G401.6 (cell line): ENCODE measurements around the gene R3HDM2.

Experiments used
- FAIRE-seq: peaks from 2 replicates; lab custom pipeline; 2012; peaks lifted over from hg19 to GRCh38; lab: Jason Lieb, UNC

The R3HDM2 gene

DNA sequence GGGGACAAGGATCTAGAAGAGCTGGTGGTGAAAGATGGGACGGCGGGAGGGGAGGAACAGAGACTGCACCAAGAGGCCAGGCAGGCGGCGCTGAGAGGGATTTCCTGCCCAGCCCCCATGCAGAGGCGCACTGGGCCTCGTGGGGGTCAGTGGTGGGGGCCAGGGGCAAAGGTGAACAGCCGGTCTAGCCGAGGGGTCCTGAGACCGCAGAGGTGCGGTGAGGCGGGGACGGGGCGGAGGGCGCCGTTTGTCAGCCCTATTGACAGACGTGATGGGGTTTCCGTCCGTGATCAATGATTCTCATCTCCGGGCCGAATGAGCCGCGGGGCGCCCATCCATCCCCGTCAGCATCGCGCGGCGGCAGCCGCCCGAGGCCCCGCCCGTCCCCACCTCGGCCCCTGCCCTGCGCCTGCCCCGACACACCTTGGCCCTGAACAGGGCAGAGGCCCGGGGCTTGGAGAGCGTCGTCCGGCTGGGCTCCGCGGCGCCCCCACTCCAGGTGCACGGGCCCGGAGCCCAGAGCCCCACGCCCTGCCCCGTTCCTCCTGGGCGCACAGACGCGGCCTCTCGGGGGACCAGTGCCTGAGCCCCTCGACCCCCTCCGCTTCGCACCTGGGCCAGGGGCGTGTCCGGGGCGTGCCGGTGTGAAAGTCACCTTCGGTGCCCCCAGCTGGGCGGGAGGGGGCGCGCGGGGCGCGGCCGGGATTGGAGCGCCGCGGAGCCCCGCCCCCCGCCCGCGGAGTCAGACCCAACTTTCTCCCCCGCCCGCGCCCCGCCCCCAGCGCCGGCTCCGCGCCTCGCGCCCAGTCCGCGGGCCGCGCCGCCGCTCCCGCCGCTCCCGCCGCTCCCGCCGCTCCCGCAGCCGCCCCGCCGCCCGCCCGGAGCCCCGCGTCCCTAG, 214.6 kb downstream of the R3HDM2 start, which contains the start of gene NXPH4:
NXPH4 (plus strand) TSS at position 781 of the 898 bp plus-strand sequence. CDS start 176 bp downstream, outside the sequence.
- FAIRE-seq = no peak

DNA sequence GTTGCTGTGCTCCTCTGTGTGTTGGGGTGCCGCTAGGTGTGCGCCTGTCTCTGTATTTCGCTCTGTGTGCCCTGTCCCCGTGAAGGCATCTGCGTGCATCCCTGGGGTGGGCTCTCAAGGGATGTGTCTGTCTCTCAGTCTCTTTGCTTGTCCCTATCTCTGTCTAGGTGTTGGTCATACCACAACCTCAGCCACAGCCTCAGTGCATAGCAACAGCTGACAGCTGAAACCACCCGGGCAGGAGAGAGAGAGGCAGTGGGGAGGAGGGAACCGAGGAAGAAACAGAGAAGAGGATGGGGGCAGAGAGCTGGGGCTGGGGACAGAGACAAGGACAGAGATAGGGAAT, 215.2 kb downstream of the R3HDM2 start:
- no peak for FAIRE-seq

DNA sequence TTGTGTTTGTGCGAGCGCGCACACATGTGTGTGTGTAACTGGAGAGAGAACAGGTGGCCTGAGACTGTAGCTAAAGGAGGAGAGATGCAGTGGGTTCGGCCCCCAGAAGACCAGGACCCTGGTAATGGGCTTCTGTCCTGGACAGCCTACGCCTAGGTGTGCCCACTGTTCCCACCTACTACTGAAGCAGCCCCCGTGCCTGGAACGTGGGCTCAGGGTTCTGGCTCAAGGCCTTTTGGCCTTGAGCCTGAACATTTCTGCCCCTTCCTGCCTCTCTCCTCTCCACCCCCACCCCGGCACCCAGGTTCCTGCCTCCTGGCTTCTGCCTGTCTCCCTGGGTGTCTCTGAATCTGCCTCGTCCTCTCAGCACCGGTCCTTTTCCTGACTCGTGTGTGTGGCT, 215.8 kb downstream of the R3HDM2 start:
- FAIRE-seq = no peak

DNA sequence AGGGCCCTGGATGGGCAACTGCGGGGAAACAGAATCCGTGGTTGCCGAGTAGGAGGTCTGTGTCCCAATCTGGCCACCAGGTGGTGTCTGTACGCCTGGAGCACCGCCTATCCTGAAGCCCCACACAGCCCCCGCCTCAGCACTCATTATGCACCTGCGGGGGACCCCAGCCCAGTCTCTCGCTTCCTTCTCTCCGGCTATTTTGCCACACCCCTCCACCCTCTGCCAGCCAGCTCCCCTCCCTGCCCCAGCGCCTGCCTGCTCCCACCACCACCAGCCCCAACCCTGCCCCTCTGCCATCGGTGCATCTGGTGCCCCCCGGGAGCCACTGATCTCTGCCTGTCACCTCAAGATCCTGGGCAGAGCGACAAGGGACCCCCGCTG, 216.5 kb downstream of the R3HDM2 start:
- FAIRE-seq = no peak

DNA sequence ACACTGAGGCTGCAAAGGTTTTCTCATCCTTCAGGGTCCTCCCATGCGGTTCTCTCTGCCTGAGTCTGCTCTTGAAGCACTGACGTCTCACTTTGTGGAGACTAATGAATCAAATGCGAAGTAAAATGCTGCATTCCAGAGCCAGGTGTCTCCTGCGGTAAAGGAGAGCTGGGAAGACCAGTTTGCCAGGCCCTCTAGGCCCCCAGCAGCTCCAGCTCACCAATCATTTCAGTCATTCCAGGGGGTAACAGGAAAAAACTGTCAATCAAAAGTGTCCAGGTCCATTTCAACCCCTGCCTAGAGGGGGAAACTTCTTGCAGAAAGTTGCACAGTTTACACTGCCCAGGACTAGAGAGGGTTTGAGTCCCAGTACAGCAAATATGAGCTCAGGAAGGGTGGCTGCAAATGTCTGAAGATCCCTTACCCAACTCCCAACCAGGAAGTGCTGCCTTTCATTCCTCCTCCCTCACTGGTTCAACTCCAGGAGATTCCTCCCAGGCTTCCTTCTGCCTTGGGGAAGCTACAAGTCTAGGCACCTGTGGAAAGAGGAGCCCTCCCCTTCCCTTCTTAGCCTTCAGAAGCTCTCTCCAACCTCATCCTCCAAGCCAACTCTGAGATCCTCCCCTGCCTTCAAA, 217.0 kb downstream of the R3HDM2 start:
- peak; percentile 50 for FAIRE-seq

DNA sequence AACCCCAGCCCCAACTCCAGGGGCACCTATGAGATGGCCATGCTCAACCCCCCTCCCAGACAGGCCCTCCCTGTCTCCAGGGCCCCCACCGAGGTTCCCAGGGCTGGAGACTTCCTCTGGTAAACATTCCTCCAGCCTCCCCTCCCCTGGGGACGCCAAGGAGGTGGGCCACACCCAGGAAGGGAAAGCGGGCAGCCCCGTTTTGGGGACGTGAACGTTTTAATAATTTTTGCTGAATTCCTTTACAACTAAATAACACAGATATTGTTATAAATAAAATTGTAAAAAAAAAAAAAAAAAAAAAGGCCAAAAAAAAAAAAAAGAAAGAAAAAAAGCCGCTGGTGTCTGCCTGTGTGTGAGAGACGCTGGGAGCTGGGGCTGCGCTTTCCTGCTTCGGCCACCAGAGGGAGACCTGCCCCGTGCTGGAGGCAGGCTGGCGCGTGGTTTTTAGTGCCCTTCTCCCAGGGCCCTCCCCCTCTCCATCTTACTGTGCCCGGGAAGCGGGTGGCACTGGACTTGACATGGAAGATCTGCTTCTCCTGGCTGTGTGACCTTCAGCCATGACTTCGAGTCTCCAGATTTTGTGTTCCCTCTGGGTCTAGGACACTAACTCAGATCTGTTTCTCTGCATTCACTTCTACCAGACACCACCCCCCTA, 217.7 kb downstream of the R3HDM2 start:
- FAIRE-seq = peak; percentile 96

DNA sequence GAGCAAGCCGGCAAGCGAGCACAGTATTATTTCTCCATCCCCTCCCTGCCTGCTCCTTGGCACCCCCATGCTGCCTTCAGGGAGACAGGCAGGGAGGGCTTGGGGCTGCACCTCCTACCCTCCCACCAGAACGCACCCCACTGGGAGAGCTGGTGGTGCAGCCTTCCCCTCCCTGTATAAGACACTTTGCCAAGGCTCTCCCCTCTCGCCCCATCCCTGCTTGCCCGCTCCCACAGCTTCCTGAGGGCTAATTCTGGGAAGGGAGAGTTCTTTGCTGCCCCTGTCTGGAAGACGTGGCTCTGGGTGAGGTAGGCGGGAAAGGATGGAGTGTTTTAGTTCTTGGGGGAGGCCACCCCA, 218.2 kb downstream of the R3HDM2 start:
- no peak for FAIRE-seq

DNA sequence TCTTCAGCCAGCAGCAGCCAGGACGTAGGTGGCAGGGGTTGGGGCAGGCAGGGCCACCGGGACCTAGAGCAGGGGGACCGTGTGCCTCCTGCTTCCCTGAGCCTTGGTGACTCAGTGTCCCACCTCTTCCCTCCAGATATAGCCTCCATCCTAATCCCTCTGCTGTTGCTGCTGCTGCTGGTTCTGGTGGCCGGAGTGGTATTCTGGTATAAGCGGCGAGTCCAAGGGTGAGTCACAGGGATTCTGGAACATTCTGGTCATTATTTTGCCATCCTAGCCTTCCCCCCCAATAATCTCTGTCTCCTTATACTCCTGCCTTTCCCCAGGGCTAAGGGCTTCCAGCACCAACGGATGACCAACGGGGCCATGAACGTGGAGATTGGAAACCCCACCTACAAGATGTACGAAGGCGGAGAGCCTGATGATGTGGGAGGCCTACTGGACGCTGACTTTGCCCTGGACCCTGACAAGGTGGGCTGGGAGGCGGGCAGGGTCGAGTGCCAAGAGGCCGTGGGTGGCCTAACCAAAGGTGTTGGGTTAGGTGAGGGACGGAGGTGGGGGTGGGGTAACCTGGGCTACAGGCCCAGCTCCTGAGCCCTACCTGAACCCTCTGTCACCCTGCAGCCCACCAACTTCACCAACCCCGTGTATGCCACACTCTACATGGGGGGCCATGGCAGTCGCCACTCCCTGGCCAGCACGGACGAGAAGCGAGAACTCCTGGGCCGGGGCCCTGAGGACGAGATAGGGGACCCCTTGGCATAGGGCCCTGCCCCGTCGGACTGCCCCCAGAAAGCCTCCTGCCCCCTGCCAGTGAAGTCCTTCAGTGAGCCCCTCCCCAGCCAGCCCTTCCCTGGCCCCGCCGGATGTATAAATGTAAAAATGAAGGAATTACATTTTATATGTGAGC, 218.8 kb downstream of the R3HDM2 start:
- no peak for FAIRE-seq

DNA sequence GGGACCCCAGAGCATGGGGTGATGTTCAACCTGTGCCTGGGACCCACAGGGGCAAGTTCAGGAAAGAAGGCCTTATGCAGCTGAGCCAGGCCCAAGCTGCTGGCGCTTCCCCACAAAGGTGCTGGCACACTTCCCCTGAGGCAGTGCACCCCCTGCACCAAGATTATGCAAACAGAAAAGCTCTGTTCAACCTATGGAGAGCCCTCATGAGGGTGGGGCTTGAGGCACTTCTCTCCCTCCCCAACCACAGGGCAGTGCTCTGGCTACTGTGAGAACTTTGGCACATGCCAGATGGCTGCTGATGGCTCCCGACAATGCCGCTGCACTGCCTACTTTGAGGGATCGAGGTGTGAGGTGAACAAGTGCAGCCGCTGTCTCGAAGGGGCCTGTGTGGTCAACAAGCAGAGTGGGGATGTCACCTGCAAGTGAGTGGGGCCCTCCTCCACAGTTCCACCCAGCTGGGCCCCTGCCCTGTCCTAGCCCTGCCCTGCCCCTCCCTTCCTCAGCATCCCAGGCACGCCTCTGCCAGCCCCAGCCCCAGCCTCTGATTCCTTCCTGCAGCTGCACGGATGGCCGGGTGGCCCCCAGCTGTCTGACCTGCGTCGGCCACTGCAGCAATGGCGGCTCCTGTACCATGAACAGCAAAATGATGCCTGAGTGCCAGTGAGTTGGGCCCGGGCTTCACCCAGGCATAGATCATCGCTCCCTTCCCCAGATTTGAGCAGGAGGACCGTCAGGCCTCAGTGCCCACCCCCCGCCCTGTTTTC, 219.7 kb downstream of the R3HDM2 start:
- no peak for FAIRE-seq

DNA sequence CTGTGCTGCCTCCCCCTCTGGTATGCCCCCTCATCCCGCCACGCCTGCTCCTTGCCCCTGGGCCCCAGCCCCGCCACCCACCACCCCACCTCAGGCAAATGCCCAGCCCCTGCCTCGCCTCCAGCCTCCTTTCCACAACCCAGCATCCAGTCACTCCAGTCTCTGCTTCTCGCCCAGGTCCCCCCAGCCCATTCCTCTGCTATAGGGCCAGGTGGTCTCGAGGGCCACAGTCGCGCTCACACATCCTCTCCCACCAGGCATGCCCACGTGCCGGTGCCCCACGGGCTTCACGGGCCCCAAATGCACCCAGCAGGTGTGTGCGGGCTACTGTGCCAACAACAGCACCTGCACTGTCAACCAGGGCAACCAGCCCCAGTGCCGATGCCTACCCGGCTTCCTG, 220.4 kb downstream of the R3HDM2 start:
- FAIRE-seq = no peak

DNA sequence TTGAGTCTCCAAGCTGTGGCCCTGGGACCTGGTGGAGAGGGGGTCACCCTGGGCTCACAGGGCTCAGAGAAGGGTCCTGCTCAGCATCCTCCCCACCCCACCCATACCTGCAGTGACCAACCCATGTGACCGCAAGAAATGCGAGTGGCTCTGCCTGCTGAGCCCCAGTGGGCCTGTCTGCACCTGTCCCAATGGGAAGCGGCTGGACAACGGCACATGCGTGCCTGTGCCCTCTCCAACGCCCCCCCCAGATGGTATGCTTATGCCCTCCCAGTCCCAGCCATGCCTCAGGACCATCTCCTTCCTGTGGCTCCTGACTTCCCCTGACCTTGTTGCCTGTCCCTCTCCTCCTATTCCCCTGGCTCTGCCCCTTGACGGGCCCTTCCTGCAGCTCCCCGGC, 220.9 kb downstream of the R3HDM2 start:
- FAIRE-seq = no peak

DNA sequence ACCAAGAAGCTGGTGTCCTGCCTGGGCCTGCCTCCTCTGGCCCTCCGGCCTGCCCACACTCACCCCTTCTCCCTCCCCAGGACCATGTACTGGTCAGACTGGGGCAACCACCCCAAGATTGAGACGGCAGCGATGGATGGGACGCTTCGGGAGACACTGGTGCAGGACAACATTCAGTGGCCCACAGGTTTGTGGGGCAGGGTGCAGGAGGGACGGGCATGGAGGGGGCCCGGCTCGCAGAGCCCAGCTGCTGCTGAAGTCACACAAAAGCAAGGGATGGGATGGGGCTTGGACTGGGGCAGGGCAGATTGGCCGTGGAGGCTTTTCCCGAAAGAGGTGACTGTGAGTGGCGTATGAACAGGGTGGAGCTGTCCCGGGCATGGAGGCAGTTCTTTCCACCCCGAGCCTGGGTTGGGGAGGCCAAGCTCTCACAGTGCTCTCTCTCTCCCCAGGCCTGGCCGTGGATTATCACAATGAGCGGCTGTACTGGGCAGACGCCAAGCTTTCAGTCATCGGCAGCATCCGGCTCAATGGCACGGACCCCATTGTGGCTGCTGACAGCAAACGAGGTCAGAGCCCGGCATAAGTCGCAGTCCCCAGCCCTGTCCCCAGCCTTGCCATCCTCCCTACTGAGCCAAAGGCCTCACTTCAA, 222.1 kb downstream of the R3HDM2 start:
- FAIRE-seq = no peak

DNA sequence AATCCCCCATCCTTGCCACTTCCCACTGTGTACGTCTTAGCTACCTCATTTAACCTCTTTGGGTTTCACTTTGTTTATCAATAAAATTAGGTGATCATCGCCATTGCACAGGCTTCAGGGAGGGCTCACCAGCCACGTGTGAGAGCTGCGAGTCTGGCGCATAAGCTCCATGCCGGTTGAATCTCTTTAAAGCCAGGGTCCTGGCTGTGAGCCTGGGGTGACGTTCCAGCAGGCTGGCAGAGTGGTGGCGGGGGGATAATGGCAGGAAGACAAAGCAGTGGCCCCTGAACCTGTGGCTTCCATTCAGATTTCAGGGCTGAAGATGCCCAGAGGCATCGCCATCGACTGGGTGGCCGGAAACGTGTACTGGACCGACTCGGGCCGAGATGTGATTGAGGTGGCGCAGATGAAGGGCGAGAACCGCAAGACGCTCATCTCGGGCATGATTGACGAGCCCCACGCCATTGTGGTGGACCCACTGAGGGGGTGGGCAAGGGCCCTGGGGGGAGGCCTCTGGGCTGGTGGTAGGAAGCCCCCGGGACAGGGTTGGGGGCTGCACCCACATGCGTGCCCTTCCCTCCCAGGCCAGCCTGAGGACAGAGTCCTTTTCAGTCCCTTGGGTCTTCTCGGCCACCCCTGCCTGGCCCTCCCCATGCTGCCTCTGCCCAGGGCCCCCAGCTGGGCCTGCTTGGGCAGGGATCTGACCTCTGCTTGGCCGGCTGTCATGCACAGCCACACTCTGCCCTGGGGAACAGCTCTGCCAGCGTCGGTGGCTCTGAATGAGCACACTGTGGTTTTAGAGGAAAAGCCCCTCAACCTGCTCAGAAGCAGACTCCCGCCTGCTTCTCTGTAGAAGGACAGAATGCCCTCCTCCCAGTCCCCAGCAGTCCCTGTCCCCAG, 222.9 kb downstream of the R3HDM2 start:
- FAIRE-seq = no peak

DNA sequence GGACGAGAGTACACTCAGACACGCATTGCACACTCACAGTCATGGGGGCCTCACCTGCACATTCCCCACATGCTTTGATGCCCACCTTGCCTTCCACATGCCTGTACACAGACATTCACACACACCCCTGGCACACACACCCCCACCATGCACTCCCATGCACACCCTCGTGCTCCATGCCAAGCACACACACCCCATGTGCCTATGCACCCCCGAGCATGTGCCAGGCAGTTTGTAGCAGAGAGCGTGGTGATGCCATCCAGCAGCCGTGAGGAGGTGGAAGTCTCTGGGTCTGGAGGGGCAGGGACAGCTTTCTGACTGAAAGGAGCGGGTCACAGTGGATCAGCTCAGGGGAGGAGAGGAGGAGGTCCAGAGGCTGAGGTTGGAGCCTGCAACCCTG, 224.9 kb downstream of the R3HDM2 start:
- no peak for FAIRE-seq

DNA sequence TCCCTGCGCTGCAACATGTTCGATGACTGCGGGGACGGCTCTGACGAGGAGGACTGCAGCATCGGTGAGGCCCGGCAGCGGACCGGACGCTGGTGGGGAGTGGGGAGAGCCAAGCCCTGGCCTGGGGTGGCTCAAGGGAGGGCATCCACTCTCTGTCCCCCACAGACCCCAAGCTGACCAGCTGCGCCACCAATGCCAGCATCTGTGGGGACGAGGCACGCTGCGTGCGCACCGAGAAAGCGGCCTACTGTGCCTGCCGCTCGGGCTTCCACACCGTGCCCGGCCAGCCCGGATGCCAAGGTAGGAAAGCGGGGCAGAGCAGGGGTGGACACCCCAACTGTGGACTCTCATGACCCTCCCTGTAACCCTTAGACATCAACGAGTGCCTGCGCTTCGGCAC, 225.7 kb downstream of the R3HDM2 start:
- FAIRE-seq = no peak

DNA sequence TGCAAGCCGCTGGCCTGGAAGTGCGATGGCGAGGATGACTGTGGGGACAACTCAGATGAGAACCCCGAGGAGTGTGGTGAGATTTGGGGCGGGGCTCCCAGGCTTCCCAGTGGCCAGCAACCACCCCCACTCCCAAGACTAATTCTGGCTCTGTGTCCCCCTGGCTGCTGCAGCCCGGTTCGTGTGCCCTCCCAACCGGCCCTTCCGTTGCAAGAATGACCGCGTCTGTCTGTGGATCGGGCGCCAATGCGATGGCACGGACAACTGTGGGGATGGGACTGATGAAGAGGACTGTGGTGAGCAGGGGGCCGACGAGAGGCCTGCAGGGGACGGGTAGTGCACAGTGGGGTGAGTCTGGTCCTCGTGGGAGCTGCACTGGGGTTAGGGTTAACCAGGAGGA, 226.4 kb downstream of the R3HDM2 start:
- FAIRE-seq = no peak

DNA sequence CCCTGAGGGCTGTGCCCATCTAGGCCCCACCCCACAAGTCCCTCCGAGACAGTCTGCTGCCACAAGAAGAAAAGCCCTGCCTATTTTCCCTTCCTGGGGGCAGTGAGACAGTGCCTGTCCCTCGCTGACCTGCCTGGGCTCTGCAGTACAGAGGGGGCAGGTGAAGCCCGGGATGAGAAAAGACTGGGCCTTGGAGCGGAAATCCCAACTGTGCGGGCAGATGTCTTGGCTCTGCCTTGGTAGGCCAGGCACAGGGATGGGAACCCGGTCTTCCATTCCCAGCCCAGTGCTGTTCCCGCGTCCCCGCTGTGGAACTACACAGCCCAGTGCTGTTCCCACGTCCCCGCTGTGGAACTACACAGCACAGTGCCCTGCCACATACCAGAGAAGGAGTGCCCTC, 227.1 kb downstream of the R3HDM2 start:
- no peak for FAIRE-seq
